Measurements from ENCODE around the gene NUDT9.
"Not testable (repeated sequence)": the region's sequence is repeated elsewhere in the genome, so short reads cannot be mapped to it uniquely, and the experiment has no call there.

NUDT9 gene

GRCh38 chr4:87465739-87466366 lies 43.5 kb downstream of the NUDT9 start:
- peak; percentile 15 for DNase-seq

- no peak for DNase-seq
These were observed 47.0 kb downstream of the NUDT9 start for GRCh38 chr4:87469390-87469789.

- DNase-seq, result no peak
These were observed 54.6 kb downstream of the NUDT9 start for GRCh38 chr4:87476934-87477333.

- DNase-seq, result no peak
These were observed 56.4 kb downstream of the NUDT9 start for GRCh38 chr4:87478732-87479250.

GRCh38 chr4:87481377-87481776 lies 59.0 kb downstream of the NUDT9 start:
- DNase-seq, result no peak

GRCh38 chr4:87483247-87483646 lies 60.9 kb downstream of the NUDT9 start:
- DNase-seq, result not testable (repeated sequence)

- not testable (repeated sequence) for DNase-seq
These were observed 66.3 kb downstream of the NUDT9 start for GRCh38 chr4:87488666-87489065.

- DNase-seq, result no peak
These were observed 67.3 kb downstream of the NUDT9 start for GRCh38 chr4:87489678-87490077.

- DNase-seq, result no peak
These were observed 68.4 kb downstream of the NUDT9 start for GRCh38 chr4:87490664-87491369.

- no peak for DNase-seq
These were observed 69.1 kb downstream of the NUDT9 start for GRCh38 chr4:87491436-87491835.

GRCh38 chr4:87491851-87492250 lies 69.5 kb downstream of the NUDT9 start:
- not testable (repeated sequence) for DNase-seq

- no peak for DNase-seq
These were observed 70.7 kb downstream of the NUDT9 start for GRCh38 chr4:87493115-87493514.

GRCh38 chr4:87497159-87497558 lies 74.8 kb downstream of the NUDT9 start:
- DNase-seq, result no peak

GRCh38 chr4:87497578-87497977 lies 75.2 kb downstream of the NUDT9 start:
- no peak for DNase-seq

- DNase-seq, result no peak
These were observed 76.1 kb downstream of the NUDT9 start for GRCh38 chr4:87498446-87498900.

GRCh38 chr4:87499403-87500091 lies 77.2 kb downstream of the NUDT9 start:
- DNase-seq, result no peak

- DNase-seq, result no peak
These were observed 77.7 kb downstream of the NUDT9 start for GRCh38 chr4:87500092-87500462.

- peak; percentile 19 for DNase-seq
These were observed 80.3 kb downstream of the NUDT9 start for GRCh38 chr4:87502580-87503238.

GRCh38 chr4:87505862-87506261 lies 83.5 kb downstream of the NUDT9 start:
- no peak for DNase-seq

GRCh38 chr4:87506974-87507701 lies 84.8 kb downstream of the NUDT9 start:
- no peak for DNase-seq

All from kidney glomerular epithelial cell (primary cell).